Spinal cord (tissue), 10 donors: ENCODE results near the gene SHMT2. TPM values are rescaled to one million over a fixed set of nuclear protein-coding genes. Genes with fewer than 3 reads are reported as not detected.
A peak's percentile ranks its signal among the peaks of the same experiment; 100 is the strongest.

Experiments used
- DNase-seq, 6 donors: peaks; one replicate each; pipeline versions ENCODE4 v3.0.0 to v3.0.0-alpha.2; 2013 to 2015; ENCODE audit warnings: low spot score in 6 of 6, low read depth in 4 of 6
- H3K27ac ChIP-seq: one replicate; pipeline ENCODE4 v1.5.1; 2013; ENCODE audit warnings: low read depth, low read length, control low read depth
- H3K27me3 ChIP-seq: one replicate; pipeline ENCODE4 v1.6.1; 2013; ENCODE audit warnings: low read length; ENCODE audit not compliant: control insufficient read depth, insufficient read depth
- H3K36me3 ChIP-seq: one replicate; pipeline ENCODE4 v1.6.1; 2013; ENCODE audit warnings: low read length; ENCODE audit not compliant: control insufficient read depth, insufficient read depth
- H3K4me1 ChIP-seq: one replicate; pipeline ENCODE4 v1.6.1; 2013; ENCODE audit warnings: low read length; ENCODE audit not compliant: control insufficient read depth, insufficient read depth
- H3K4me3 ChIP-seq: one replicate; pipeline ENCODE4 v1.5.1; 2013; ENCODE audit warnings: low read depth, low read length, control low read depth
- H3K9me3 ChIP-seq: one replicate; pipeline ENCODE4 v1.6.1; 2013; ENCODE audit warnings: low read length; ENCODE audit not compliant: control insufficient read depth, insufficient read depth
- WGBS: methylation state at CpG from one replicate; pipeline ENCODE4 v1.1.5; 2013; ENCODE audit warnings: missing lambda C conversion rate; ENCODE audit not compliant: insufficient coverage; 5-methylcytosine and 5-hydroxymethylcytosine counted together
- polyA plus RNA-seq, 2 donors: library from polyadenylated mRNA; unstranded; fragments of 120-200 nt; gene quantifications; one replicate each; pipeline ENCODE4 v1.2.1, GENCODE V29; 2013; ENCODE audit not compliant: insufficient read length in 2 of 2
- total RNA-seq, 2 donors: library from RNA; depleted of rRNA in 1 of 2; stranded (reverse); fragments of 120-200 nt in 1 of 2; fragments of >200 nt in 1 of 2; gene quantifications; one replicate each; pipeline versions ENCODE4 v1.2.3 to v1.2.4, GENCODE V29; 2013 to 2014
- donor health status: healthy.

The SHMT2 gene
- total and polyA plus RNA-seq, 4 donors: 37.5 to 62.6 (median 57.8) TPM

DNA sequence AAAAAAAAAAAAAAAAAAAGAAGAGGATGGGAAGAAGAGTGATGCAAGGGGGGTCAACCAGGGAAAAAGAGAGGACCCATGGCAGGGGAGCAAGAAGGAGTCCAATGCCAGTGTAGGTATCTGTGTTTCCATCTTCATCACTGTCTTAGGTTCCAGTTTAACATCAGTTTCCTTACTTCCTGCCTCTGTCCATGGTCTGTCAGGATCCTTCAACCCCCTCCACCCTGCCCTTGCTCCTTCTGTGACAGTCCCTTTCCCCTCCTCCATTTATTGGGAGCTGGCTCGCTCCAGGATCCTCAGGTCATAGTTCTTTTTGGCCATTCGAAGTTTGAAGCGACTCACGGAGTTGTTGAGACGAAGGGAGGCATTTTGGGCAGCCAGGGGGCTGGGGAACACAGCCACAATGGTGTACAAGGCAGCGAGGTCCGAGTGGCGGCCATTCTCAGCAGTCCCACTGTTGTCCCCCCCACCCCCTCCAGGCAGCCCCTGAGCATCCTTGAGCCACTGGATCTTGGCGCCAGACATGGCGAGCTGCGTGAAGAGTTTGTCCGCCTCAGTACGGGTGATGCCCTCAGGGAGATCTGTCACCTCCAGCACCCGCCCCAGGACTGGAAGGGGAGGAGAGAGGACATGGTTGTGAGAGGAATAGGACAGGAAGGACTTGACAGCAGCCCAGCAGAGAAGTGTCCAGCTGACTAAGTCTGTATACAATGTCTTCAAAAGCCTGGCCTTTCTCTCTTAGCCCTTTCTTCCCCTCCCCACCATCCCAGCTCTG, 25.2 kb downstream of the SHMT2 start:
- no peaks in the 10 kb centered on the region for H3K4me1 ChIP-seq
- no peak for DNase-seq
- H3K27ac ChIP-seq: no peak overlapping the region
- H3K4me3 ChIP-seq: no peak overlapping the region
- H3K36me3 ChIP-seq: peaks cover 42% of the 10 kb centered on the region
- no peaks in the 10 kb centered on the region for H3K9me3 ChIP-seq
- no peaks in the 10 kb centered on the region for H3K27me3 ChIP-seq
- WGBS: 97% methylated on average over 13 of the region's 14 CpGs

DNA sequence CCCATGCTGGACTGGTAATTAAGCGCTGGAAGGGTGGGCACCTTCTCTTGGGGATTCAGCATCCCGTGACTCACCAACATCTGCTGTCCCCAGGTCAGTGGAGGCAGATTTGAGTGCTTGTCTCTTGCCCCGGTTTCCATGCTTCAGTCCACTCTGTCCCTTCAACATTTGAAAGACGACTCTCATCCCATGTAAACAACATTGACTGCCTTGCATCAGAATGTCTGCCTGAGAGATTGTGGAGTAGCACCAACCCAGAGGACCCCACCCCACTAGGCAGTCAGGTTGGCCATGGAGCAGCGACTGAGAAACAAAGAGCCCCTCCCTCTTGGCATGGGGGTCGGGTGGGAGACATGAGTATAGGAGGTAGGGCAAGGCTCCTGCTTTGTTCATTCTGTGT, 26.4 kb downstream of the SHMT2 start:
- no peak for DNase-seq
- Histone ChIP-seq H3K4me3 (no peak overlapping the region), H3K27ac (no peak overlapping the region), H3K4me1 (no peaks in the 10 kb centered on the region), H3K9me3 (no peaks in the 10 kb centered on the region), H3K27me3 (no peaks in the 10 kb centered on the region), H3K36me3 (peaks cover 46% of the 10 kb centered on the region)
- 98% methylated on average over 4 of the region's 6 CpGs for WGBS

DNA sequence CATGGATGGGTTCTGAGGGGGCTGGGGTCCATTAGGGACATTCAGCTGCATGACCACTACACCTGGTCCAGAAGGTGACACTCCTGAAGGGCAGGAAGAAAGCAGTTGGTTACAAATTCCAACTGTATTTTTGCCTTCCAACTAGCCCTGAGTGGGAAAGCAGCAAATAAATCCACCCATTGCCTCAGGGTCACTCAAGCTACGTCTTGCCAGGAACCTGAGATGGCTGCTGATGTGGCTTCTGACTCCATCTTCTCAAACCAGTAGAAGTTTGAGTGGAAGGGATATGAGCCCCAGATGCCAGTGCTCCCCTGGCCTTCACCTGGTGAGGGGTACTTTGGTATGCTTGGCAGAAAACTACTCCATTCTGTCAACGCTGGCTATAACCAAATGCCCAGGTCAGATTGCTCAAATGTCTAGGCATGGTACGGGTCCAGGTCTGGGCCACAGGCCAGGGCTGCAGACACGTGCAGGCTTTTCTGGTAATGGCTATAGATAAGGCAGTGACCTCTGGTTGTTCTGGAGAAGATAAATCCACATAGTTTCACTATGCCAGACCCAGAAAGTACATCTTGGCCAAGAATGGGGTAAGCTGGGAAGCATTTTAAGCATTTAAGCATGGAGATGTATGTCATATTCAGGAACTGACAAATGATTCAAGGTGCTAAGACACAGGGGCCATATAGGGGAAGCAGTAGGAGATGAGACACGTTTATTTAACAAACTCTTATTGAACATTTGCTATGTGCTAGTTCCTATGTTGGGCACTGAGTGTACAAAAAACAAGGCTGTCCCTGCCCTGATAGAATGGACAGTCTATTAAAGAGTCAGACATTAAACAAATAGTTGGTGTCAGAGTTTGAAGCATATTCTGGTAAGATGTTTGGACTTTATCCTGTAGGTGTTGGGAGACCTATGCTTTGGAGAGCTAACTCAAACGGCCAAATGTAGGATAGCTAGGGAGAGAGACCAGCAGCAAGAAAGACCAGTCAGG, 29.8 kb downstream of the SHMT2 start:
- no peak overlapping the region for H3K4me3 ChIP-seq
- no peak for DNase-seq
- no peaks in the 10 kb centered on the region for H3K9me3 ChIP-seq
- H3K36me3 ChIP-seq: peaks cover 41% of the 10 kb centered on the region
- H3K4me1 ChIP-seq: peaks cover 5% of the 10 kb centered on the region
- 93% methylated on average over 3 of the region's 6 CpGs for WGBS
- no peak overlapping the region for H3K27ac ChIP-seq
- no peaks in the 10 kb centered on the region for H3K27me3 ChIP-seq

DNA sequence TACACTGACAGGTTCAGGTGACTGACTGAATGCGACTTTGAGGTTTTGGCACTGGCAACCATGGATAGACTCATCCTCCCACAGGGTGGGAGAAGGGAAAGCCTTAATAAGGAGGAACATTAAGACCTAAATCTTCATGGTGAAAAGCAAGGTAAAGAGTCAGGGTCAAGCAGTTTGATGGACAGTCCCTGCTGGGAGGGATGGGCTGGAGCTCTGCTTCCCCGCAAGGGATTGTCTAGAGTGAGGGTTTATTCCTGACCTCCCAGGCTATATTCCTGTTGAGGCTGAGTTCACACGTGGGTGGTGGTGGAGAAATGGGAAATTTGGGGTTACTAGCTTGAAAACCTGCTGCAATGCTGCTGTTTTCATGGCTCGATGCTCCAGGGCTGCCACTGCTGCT, 30.9 kb downstream of the SHMT2 start:
- WGBS: 79% methylated on average over 4 of the region's 4 CpGs
- H3K27me3 ChIP-seq: no peaks in the 10 kb centered on the region
- no peak for DNase-seq
- no peaks in the 10 kb centered on the region for H3K9me3 ChIP-seq
- H3K4me1 ChIP-seq: peaks cover 5% of the 10 kb centered on the region
- H3K4me3 ChIP-seq: no peak overlapping the region
- H3K36me3 ChIP-seq: peaks cover 38% of the 10 kb centered on the region
- H3K27ac ChIP-seq: no peak overlapping the region

DNA sequence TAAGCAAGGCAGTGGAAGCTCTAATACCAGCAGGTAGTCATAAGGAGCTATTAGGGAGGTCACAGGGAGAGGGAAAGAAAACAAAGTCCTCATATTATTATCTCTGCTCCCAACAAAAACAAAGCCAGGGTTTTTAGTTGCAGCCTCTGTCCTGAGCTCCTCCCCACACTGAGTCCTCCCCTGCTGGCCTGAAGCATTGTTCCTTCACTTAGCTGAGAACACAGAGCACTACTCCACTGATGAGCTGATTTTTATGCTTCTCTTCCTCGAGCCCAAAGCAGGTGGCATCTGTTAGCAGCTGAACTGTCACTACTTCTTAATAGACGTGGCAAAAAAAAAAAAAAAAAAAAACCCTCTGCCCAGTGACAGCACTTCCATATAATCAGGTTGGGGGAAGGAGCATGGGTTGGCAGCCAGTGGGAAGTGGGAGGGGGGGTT, 31.9 kb downstream of the SHMT2 start:
- H3K36me3 ChIP-seq: peaks cover 38% of the 10 kb centered on the region
- H3K4me1 ChIP-seq: peaks cover 9% of the 10 kb centered on the region
- no peak overlapping the region for H3K4me3 ChIP-seq
- peak in 2 of 6 donors; percentile 64 to 81 for DNase-seq
- no peaks in the 10 kb centered on the region for H3K27me3 ChIP-seq
- no peaks in the 10 kb centered on the region for H3K9me3 ChIP-seq
- WGBS: no CpG with 5 or more reads among the region's 2 CpGs
- no peak overlapping the region for H3K27ac ChIP-seq

DNA sequence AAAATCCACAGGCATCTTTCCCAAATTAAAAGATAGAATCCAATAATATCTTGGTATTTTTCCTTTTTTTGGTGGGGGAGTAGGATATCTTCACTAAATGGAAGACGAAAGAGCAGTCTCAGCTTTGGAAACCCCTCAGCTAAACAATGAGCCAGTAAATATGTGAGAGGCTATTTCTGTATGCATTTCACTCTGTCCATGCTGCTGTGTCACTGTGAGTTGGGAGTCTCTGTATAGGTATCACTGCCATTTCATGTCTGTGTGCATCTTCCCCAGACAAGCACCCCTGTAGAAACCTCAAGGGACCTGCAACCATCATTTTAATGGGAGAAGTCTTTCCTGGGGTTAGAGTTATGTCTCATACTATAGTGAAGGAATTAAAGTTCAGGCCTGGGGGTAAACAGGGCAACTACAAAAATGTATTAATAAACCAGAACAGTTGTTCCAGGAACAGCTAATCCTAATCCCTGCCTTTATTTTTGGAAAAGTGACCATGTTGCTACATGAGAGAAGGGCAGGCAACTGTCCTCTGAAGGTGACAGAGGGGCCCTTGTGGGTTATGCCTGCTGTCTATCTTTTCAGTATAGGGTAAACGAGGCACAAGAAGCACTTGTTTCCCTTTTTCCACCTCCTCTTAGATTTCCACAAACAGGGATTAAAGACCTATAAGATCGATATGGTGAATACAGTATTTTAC, 32.8 kb downstream of the SHMT2 start:
- Histone ChIP-seq H3K4me3 (no peak overlapping the region), H3K4me1 (peaks cover 9% of the 10 kb centered on the region), H3K27me3 (no peaks in the 10 kb centered on the region), H3K27ac (no peak overlapping the region), H3K9me3 (no peaks in the 10 kb centered on the region), H3K36me3 (peaks cover 40% of the 10 kb centered on the region)
- no CpG with 5 or more reads among the region's 3 CpGs for WGBS
- DNase-seq: peak in 1 of 6 donors; percentile 37

DNA sequence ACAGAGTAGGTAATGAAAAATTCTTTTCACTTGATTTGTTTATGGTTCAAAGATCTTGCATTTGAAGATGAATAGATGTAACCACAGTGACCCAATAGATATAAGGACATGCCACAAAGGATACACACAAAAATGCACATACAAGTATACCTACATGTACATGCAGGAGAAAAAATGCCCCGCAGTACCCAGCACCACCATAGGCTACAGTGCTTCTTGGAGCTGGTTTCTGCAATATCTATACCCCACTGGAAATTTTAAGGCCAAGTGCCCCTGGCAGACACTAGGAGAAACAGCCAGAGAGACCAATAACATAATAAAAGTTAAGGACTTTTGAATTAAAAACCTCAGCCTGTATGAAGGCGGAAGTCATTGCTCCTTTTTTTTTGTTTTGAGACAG, 33.6 kb downstream of the SHMT2 start:
- H3K4me1 ChIP-seq: peaks cover 9% of the 10 kb centered on the region
- WGBS: 83% methylated on average over 1 of the region's 2 CpGs
- peaks cover 40% of the 10 kb centered on the region for H3K36me3 ChIP-seq
- no peaks in the 10 kb centered on the region for H3K9me3 ChIP-seq
- H3K27me3 ChIP-seq: no peaks in the 10 kb centered on the region
- DNase-seq: no peak
- H3K27ac ChIP-seq: no peak overlapping the region
- H3K4me3 ChIP-seq: no peak overlapping the region

DNA sequence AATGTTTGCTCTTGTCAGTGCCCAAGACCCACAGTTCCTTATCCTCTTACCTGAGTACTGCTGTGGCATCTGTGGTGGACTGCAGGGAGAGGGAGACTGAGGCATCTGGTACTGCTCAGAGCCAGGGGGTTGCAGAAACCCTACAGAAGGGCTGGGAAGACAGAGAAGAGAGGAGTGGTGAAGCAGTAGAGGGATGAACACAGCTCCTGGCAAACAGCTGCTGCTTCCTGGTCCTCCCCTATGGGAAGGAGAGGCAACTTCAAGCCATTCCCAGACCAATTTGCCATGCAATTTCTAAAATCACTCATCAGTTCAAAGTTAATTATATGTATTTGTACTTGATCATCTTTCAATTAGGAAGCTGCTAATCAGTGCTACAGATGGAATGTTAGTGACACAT, 37.2 kb downstream of the SHMT2 start:
- DNase-seq: no peak
- no peak overlapping the region for H3K4me3 ChIP-seq
- H3K9me3 ChIP-seq: no peaks in the 10 kb centered on the region
- peaks cover 5% of the 10 kb centered on the region for H3K4me1 ChIP-seq
- peaks cover 52% of the 10 kb centered on the region for H3K36me3 ChIP-seq
- no peaks in the 10 kb centered on the region for H3K27me3 ChIP-seq
- H3K27ac ChIP-seq: no peak overlapping the region

DNA sequence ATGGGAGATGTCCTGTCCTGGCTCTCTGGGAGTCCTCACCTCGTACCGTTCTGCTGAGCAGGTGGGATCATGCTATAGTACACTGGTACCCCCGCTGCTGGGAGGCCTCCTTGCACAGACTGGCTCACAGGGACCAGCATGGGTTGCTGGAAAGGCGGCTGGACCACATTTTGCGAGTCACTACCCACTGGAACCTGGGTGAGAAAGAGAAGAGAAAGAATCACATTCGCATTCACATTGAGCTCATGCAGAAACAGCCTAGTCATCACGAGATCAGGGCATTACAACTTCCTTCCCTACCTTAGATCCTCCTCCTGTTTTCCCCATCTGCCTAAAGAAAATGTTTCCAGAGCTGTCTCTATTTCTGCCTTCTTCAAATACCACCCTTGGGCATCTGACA, 38.8 kb downstream of the SHMT2 start:
- H3K4me3 ChIP-seq: no peak overlapping the region
- H3K9me3 ChIP-seq: no peaks in the 10 kb centered on the region
- H3K36me3 ChIP-seq: peaks cover 59% of the 10 kb centered on the region
- no peak overlapping the region for H3K27ac ChIP-seq
- 95% methylated on average over 6 of the region's 7 CpGs for WGBS
- DNase-seq: no peak
- H3K27me3 ChIP-seq: no peaks in the 10 kb centered on the region
- H3K4me1 ChIP-seq: peaks cover 4% of the 10 kb centered on the region
